ENCODE results near the gene MAT2B.

MAT2B gene

GRCh38 chr5:163503106-163504078, 2.0 kb upstream of the MAT2B start:
- peak overlapping the region; percentile 93 for H3K4me3 ChIP-seq (ENCODE audit: low read depth, low read length)
- TF ChIP-seq CTCF (IDR thresholded peaks at IDR 0.05; ENCODE audit: low read depth, low read length, missing control alignments), result peak; percentile 46
- peak; percentile 34 for DNase-seq (ENCODE audit: low read depth)

DNA sequence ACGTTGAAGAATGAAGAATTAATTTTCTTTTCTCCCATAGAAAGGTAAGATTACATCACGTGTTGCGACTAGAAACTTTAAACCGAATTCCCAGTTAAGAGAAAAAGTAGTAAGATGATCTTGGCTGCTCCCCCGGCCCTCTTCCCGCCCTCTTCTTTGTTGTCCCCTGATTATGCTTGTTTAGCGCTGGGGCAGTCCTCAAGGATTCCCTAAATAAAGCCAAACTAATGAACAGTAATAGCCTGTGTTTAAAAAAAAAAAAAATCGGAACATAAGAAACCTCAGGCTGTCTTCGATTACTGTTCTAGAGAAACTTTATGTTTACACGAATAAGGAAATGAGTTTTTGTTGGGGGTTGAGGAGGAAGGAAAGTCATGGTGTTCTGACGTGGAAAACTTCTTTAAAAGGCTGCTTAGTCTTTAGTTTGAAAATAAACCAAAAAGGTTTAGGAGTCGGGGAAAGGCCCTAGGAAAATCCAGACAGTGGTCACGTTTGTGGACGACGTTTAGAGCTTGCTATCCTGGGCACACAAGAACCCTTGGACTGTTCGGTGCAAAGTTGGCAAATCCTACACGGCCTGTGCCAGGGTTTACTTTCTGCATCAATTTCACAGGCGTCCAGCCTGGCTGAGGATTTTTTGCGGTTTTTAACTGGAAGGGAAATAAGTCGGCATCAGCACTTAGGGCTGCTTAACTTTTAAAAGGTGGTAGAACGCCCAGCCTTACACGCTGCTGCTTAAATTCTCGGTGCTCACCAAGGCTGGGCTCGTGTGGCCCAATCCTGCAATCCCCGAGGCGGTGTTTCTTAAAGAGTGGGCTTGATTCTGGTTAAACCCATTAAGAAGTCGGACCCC, 1.1 kb upstream of the MAT2B start:
- TF ChIP-seq CTCF (IDR thresholded peaks at IDR 0.05; ENCODE audit: low read depth, low read length, missing control alignments), result no peak

DNA sequence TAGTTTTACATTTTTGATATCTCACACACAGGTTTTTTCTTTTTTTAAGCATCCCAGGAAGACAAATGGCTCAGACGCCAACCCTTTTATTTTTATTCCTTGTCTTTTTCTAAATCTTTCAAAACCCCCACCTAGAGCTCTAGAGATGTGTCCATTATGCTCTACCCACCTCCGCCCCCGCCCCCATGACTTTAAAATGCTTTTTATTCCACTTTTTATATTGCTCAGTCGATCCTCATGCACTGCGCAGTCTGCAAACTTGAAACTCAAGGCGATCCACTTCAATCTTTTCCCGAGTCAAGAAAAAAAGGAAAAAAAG, 411 bp upstream of the MAT2B start:
- peak overlapping the region; percentile 93 for H3K4me3 ChIP-seq (ENCODE audit: low read depth, low read length)
- no peak for DNase-seq (ENCODE audit: low read depth)
- TF ChIP-seq CTCF (IDR thresholded peaks at IDR 0.05; ENCODE audit: low read depth, low read length, missing control alignments), result no peak

More for the DNA sequence above, 1.1 kb upstream of the MAT2B start:
- H3K4me3 ChIP-seq (ENCODE audit: low read depth, low read length), result peak overlapping the region; percentile 93
- DNase-seq (ENCODE audit: low read depth), result no peak

GRCh38 chr5:163506095-163506457, 657 bp downstream of the MAT2B start:
- no peak for DNase-seq (ENCODE audit: low read depth)

DNA sequence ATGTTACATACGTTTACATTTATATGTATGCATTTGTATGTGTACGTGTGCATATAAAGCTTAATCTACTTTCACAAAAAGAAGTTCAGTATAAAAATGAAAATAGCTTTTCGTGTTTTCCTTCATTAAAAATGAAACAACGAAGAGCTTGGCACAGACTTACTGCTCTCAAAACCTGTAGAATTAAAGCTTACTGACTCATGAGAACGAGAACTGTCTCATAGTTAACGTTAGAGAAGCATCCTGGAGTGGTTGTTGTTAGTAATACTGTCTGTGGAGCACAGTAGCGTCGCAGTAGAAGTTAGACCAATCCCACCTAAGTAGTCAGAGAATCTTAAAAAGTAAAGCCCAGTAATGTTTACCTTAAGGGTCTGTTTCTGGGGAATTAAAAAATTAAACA, 1.3 kb downstream of the MAT2B start:
- no peak for DNase-seq (ENCODE audit: low read depth)
- peak overlapping the region; percentile 93 for H3K4me3 ChIP-seq (ENCODE audit: low read depth, low read length)
- no peak for TF ChIP-seq CTCF (IDR thresholded peaks at IDR 0.05; ENCODE audit: low read depth, low read length, missing control alignments)

More at GRCh38 chr5:163506095-163506457, 657 bp downstream of the MAT2B start:
- H3K4me3 ChIP-seq (ENCODE audit: low read depth, low read length), result peak overlapping the region; percentile 93
- TF ChIP-seq CTCF (IDR thresholded peaks at IDR 0.05; ENCODE audit: low read depth, low read length, missing control alignments), result no peak

- DNase-seq (ENCODE audit: low read depth), result no peak
- no peak overlapping the region for H3K4me3 ChIP-seq (ENCODE audit: low read depth, low read length)
- no peak for TF ChIP-seq CTCF (IDR thresholded peaks at IDR 0.05; ENCODE audit: low read depth, low read length, missing control alignments)
Observed at GRCh38 chr5:163508753-163509152, 3.3 kb downstream of the MAT2B start.

All from GM12864 (cell line).